ENCODE data around the gene DBR1.
"Not testable (repeated sequence)": the region's sequence is repeated elsewhere in the genome, so short reads cannot be mapped to it uniquely, and the experiment has no call there.

The DBR1 gene

GRCh38 chr3:138186803-138187295, 12.1 kb upstream of the DBR1 start:
- peak; percentile 79 for DNase-seq

DNA sequence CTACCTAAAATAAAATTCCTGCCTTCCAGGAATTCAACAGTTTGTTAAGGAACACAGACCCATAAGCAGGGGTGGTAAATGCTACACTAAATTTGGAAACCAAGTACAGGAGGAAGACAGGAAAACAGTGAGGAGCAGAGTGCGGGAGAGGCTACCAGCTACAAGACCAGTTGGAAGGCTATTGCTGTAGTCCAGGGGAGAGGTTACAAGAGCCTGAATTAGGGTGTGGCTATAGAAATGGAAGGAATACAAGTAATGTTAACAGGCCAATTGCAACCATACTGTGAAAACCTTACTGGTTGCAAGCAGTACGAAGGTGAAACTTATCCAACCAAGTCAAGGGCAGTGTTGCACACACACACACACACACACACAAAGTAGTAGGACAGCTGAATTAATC, 11.5 kb upstream of the DBR1 start:
- no peak for DNase-seq

GRCh38 chr3:138184994-138185393, 10.3 kb upstream of the DBR1 start:
- DNase-seq = no peak

GRCh38 chr3:138180375-138181029, 5.8 kb upstream of the DBR1 start:
- peak; percentile 10 for DNase-seq

DNA sequence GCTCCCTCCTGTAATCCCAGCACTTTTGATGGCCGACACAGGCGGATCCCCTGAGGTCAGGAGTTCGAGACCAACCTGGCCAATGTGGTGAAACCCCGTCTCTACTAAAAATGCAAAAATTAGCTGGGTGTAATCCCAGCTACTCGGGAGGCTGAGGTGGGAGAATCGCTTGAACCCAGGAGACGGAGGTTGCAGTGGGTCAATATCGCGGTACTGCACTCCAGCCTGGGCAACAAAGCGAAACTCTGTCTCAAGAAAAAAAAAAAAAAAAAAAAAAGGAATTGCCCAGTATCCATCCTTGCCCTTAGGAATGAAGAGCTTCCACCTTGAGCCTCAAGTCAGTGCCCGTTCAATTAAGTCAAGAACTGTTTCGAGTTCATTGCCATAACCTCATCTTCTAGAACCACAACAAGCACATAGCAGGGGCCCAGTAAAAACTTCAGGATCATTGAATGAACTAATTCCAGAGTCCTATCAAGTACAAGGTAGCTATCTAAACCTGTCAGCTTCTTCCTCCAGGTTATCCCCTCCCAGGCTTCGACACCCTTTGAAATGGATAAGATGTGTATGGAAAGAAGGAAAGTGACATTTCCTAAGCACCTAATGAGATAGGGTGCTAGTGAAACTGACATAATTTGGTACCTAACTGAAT, 826 bp downstream of the DBR1 start:
- DNase-seq = no peak

DNA sequence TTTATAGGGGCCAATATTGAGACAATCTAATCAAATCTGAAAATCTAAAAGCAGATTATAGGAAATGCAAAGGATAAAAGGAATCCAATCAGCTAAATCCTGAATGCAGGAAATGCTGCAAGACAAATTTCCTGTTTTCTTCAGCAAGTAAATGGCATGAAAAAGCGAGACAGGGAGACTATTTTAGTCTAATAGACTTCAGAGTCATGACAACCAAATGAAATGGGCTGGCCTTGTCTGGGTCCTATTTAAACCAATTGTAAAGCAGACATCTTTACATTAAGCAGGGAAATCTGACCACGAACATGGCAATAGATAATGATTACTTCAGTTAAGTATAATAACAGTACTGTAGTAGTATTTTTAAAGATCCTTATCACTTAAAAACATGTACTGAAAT, 2.1 kb downstream of the DBR1 start:
- no peak for DNase-seq

GRCh38 chr3:138165061-138165460, 9.7 kb downstream of the DBR1 start:
- no peak for DNase-seq

GRCh38 chr3:138157743-138158142, 17.0 kb downstream of the DBR1 start:
- no peak for DNase-seq

DNA sequence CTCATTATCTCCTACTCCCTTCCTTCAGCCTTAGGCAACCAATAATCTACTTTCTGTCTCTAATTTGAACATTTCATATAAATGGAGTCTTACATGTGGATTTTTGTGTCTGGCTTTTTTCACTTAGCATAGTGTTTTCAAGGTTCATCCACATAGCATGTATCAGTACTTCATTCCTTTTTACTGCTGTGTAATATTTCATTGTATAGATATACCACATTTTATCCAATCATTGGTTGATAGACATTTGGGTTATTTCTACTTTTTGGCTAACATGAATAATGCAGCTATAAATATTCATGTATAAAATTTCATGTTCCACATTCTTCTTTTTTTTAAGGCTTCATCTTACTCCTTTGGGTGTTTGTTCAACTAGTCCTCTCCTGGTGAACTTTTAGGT, 20.2 kb downstream of the DBR1 start:
- no peak for DNase-seq

DNA sequence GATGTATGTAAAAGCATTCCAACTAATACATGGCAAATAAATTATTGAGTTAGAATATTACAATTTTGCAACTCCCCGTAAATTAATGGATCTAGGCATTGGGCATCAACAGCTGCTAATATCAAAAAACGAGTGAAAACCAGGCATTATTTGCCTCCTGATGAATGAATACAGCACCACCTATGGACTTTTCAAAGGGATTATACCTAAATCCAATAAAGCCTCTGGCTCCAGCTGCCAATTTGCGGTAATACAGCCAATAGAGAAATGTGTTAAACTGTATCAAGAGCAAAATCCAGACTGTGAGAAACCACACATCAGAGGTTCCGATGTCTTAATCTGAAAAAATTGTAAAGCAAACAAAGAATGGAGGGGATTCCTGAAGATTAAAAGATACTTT, 26.2 kb downstream of the DBR1 start:
- DNase-seq = no peak

GRCh38 chr3:138142181-138142580, 32.5 kb downstream of the DBR1 start:
- DNase-seq = not testable (repeated sequence)

DNA sequence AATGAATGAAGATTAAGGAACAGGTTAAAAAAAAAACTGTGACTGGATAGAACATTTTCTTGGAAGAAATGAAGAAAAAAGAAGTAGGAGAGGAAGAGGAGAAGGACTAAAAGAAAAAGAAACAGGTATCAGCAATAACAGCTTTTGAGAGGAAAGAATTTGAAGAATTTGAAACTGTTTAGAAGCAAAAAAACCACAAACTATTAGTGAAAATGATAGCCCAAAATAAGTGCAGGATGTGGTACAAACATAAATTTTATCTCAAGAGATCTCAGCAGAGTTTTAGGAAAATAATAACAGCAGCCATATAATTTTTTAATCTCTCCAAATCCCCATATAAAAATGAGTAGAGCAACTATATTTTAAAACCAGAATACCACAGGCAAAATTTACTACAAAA, 33.8 kb downstream of the DBR1 start:
- no peak for DNase-seq

- DNase-seq = no peak
Observed at GRCh38 chr3:138139691-138140090, 35.0 kb downstream of the DBR1 start.

GRCh38 chr3:138137861-138138260, 36.9 kb downstream of the DBR1 start:
- no peak for DNase-seq

DNA sequence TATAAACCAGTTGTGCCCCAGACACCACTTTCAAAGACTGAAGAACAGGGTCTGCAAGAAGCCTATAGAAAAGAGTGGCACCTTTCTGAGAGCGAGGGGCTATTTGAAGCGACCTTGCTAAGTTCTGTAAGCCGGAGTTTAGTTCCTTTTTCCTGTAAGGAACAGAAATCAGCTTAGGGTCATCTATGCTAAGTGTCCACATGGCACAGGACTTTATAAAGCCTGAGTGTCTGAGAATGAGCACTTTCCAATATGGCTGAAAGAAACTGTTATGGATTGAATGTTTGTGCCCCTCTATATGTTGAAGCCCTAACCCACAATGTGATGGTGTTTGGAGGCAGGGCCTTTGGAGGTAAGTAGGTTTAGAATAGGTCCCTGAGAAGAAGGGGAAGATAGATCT, 38.5 kb downstream of the DBR1 start:
- no peak for DNase-seq

DNA sequence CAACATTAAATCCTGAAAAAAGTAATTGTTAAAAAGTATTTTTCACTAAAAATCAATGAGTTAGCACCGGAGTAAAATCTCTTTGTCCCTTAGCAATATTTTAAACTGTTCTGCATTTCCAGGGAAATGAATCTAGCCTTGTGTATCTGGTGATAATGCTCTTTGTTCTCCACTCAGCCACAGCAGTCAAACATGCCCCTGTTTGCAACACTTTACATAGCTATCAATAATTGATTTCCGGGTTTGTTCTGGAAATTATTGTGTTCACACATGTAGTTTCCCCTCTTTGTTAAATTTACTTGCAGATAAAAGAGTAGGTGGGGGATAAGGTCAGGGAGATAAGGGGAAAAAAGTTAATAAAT, 38.9 kb downstream of the DBR1 start:
- DNase-seq = no peak

GRCh38 chr3:138135146-138135832, 39.4 kb downstream of the DBR1 start:
- no peak for DNase-seq

DNA sequence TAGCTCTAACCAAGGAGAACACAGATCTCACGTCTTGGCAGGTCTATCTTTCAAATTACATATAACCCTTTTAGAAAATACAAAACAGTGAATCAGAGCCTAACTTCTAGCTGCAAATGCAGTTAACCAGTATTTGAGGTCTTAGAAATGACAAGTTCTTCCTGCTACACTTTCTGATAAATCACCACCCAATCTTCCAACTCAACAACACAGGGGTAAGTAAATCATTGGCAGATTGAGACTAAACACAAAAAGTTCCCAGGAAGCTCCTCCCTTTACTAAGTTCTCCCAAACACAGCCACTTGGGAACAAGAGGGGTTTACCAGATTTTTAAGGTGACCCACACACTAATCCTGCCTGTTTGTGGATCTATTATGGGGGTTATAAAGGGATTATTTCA, 42.5 kb downstream of the DBR1 start, which contains the start of gene A4GNT:
Gene A4GNT (minus strand): TSS at position 152 of the 400 bp plus-strand sequence. CDS start 1,134 bp downstream, outside the sequence.
- DNase-seq = no peak

GRCh38 chr3:138127636-138128365, 46.9 kb downstream of the DBR1 start:
- DNase-seq = no peak

GRCh38 chr3:138125548-138126221, 49.0 kb downstream of the DBR1 start:
- DNase-seq = no peak

DNA sequence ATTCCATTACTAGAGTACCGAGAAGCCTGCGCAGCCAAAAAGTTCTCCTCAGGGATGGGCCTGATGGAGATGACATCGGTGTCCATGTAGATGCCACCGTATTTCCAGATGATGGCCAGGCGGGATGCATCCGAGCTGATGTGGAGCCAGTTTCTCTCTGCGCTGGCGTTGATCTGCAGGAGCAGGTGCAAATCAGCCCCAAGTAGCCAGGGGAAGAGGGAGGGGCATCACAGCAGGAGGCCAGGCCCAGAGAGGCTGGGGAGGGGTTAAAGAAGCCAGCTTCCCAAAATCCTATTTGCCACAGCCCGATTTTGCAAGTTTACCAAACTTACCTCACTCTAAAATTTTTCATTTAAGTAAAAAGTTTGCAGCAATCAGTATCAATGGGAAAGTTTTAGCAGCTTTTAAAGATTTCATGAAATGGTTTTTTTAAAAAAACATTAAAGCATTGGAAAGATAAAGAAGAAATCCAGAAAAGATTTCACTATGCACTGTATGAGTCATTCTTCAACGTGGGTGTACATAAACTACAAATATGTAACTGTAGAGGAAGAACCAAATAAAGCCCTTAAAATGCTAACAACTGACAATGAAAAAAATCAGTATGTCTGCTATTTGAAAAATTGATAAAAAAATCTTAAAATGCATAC, 49.9 kb downstream of the DBR1 start:
- no peak for DNase-seq

- no peak for DNase-seq
Observed at GRCh38 chr3:138124188-138124587, 50.5 kb downstream of the DBR1 start.
